Loucy (cell line): Measurements from ENCODE around the gene CERS6.

Source experiments
- H2AFZ ChIP-seq: fragments of 200-600 bp; sonication (generic); 2 replicates; pipeline ENCODE4 v1.6.0; 2016; ENCODE audit warnings: antibody characterized with exemption, mild to moderate bottlenecking, low read length, moderate library complexity
- H3F3A ChIP-seq: fragments of 200-600 bp; 2 replicates; pipeline ENCODE4 v1.6.0; 2016; ENCODE audit warnings: antibody characterized with exemption, low read depth, mild to moderate bottlenecking
- H3K27me3 ChIP-seq: fragments of 200-600 bp; sonication (generic); 2 replicates; pipeline ENCODE4 v1.6.1; 2014; ENCODE audit warnings: low read length, mild to moderate bottlenecking; ENCODE audit not compliant: insufficient read depth, poor library complexity, severe bottlenecking
- H3K36me3 ChIP-seq: fragments of 200-600 bp; sonication (generic); 2 replicates; pipeline ENCODE4 v1.6.1; 2016; ENCODE audit warnings: low read length; ENCODE audit not compliant: insufficient read depth
- H3K4me1 ChIP-seq: fragments of 200-600 bp; sonication (generic); 2 replicates; pipeline ENCODE4 v1.5.1; 2014; ENCODE audit warnings: low read length, mild to moderate bottlenecking; ENCODE audit not compliant: insufficient read depth, poor library complexity, severe bottlenecking
- H3K4me2 ChIP-seq: fragments of 200-600 bp; sonication (generic); 2 replicates; pipeline ENCODE4 v1.6.0; 2014; ENCODE audit warnings: antibody characterized with exemption, low read length, low read depth, mild to moderate bottlenecking; ENCODE audit not compliant: poor library complexity, severe bottlenecking
- H3K4me3 ChIP-seq: fragments of 200-600 bp; sonication (generic); 2 replicates; pipeline ENCODE4 v1.5.1; 2014; ENCODE audit warnings: low read length, mild to moderate bottlenecking, mixed read lengths; ENCODE audit not compliant: poor library complexity, severe bottlenecking
- H3K79me2 ChIP-seq: fragments of 200-600 bp; sonication (generic); 2 replicates; pipeline ENCODE4 v1.6.1; 2014; ENCODE audit warnings: low read length; ENCODE audit not compliant: insufficient read depth
- H3K9ac ChIP-seq: fragments of 200-600 bp; sonication (generic); 2 replicates; pipeline ENCODE4 v1.6.0; 2014; ENCODE audit warnings: mild to moderate bottlenecking, low read depth, low read length, moderate library complexity; ENCODE audit not compliant: poor library complexity, severe bottlenecking
- H3K9me2 ChIP-seq: fragments of 200-600 bp; sonication (generic); replicated peaks from 2 replicates; pipeline ENCODE4 v1.6.1; 2016; ENCODE audit warnings: low read depth, low read length, mixed read lengths
- H3K9me3 ChIP-seq: fragments of 200-600 bp; sonication (generic); 2 replicates; pipeline ENCODE4 v1.6.1; 2014; ENCODE audit warnings: mild to moderate bottlenecking, antibody characterized with exemption, low read length, low read depth; ENCODE audit not compliant: insufficient read depth
- H4K20me1 ChIP-seq: fragments of 200-600 bp; sonication (generic); 2 replicates; pipeline ENCODE4 v1.6.0; 2014; ENCODE audit warnings: antibody characterized with exemption, low read length, mild to moderate bottlenecking; ENCODE audit not compliant: insufficient read depth, poor library complexity, severe bottlenecking
- EZH2phosphoT487 ChIP-seq: fragments of 200-600 bp; IDR thresholded peaks from 2 replicates; pipeline ENCODE4 v1.6.1; 2018; ENCODE audit warnings: antibody characterized with exemption, mild to moderate bottlenecking, moderate library complexity, borderline replicate concordance
- TF ChIP-seq, protein P1 (sequence below): fragments of 200-600 bp; sonication (generic); conservative IDR thresholded peaks from 2 replicates; pipeline ENCODE4 v1.5.1; 2014; ENCODE audit warnings: mild to moderate bottlenecking, antibody characterized with exemption, low read length

CERS6 gene

DNA sequence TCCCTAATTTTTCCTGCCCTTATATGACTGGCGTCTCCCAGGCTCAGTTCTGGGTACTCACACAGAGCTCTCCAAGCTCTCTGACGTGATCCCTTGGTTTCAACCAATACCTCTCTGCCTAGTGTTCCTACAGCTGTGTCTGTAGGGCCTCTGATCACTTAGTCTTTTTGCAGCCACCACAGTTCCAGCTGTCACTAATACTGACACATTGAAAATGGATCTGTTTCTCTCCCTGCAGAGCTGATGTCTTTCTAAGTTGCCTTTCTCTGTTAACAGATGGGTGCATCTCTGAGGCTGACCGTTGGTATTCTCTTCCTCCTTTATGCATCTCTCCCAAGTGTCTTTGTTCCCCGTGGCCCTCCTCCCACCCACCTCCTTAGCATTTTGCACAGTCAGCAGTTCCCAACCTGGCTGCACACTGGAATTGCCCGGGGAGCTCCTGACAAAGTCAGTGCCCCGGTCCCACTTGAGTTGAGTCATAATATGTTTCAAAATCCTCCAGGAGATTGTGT lies 62.5 kb downstream of the CERS6 start:
- Histone ChIP-seq H3K9me2 (no peaks in the 10 kb centered on the region), H2AFZ (no peak overlapping the region), H3K9ac (no peak overlapping the region), H4K20me1 (peaks cover 19% of the 10 kb centered on the region), H3K4me2 (no peak overlapping the region), H3F3A (no peaks in the 10 kb centered on the region), H3K4me3 (no peak overlapping the region), H3K4me1 (peaks cover 2% of the 10 kb centered on the region), H3K36me3 (no peaks in the 10 kb centered on the region), H3K79me2 (peaks cover 45% of the 10 kb centered on the region), H3K27me3 (no peaks in the 10 kb centered on the region), H3K9me3 (no peaks in the 10 kb centered on the region)
- no peak for TF ChIP-seq EZH2phosphoT487
- TF ChIP-seq, protein P1, sequence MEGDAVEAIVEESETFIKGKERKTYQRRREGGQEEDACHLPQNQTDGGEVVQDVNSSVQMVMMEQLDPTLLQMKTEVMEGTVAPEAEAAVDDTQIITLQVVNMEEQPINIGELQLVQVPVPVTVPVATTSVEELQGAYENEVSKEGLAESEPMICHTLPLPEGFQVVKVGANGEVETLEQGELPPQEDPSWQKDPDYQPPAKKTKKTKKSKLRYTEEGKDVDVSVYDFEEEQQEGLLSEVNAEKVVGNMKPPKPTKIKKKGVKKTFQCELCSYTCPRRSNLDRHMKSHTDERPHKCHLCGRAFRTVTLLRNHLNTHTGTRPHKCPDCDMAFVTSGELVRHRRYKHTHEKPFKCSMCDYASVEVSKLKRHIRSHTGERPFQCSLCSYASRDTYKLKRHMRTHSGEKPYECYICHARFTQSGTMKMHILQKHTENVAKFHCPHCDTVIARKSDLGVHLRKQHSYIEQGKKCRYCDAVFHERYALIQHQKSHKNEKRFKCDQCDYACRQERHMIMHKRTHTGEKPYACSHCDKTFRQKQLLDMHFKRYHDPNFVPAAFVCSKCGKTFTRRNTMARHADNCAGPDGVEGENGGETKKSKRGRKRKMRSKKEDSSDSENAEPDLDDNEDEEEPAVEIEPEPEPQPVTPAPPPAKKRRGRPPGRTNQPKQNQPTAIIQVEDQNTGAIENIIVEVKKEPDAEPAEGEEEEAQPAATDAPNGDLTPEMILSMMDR, result no peak

DNA sequence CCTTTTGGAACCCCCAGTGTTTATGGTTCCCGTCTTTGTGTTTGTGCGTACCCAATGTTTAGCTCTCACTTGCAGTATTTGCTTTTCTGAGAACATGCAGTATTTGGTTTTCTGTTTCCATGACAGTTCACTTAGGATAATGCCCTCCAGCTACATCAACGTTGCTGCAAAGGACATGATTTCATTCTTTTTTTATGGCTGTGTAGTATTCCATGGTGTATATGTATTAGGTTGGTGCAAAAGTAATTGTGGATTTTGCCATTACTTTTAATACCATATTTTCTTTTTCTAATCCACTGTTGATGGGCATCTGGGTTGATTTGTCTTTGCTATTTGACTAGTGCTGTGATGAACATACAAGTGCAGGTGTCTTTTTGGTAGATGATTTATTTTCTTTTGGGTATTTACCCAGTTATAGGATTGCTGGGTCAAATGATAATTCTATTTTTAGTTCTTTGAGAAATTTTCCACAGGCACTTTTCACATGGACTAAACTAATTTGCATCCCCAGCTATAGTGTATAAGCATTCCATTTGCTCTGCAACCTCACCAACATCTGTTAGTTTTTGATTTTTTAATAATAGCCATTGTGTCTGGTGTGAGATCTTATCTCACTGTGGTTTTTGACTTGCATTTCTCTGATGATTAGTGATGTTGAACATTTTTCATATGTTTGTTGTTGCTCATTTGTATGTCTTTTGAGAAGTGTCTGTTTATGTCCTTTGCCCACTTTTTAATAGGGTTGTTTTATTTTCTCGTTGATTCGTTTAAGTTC lies 63.6 kb downstream of the CERS6 start:
- TF ChIP-seq, protein P1, result no peak
- TF ChIP-seq EZH2phosphoT487, result no peak
- no peaks in the 10 kb centered on the region for H3K9me3 ChIP-seq
- no peaks in the 10 kb centered on the region for H3K9me2 ChIP-seq
- no peaks in the 10 kb centered on the region for H3F3A ChIP-seq
- H3K4me3 ChIP-seq, result no peak overlapping the region
- H4K20me1 ChIP-seq, result peaks cover 23% of the 10 kb centered on the region
- H3K4me1 ChIP-seq, result peaks cover 8% of the 10 kb centered on the region
- H3K4me2 ChIP-seq, result no peak overlapping the region
- no peak overlapping the region for H2AFZ ChIP-seq
- H3K27me3 ChIP-seq, result no peaks in the 10 kb centered on the region
- H3K36me3 ChIP-seq, result no peaks in the 10 kb centered on the region
- peaks cover 53% of the 10 kb centered on the region for H3K79me2 ChIP-seq
- no peak overlapping the region for H3K9ac ChIP-seq

DNA sequence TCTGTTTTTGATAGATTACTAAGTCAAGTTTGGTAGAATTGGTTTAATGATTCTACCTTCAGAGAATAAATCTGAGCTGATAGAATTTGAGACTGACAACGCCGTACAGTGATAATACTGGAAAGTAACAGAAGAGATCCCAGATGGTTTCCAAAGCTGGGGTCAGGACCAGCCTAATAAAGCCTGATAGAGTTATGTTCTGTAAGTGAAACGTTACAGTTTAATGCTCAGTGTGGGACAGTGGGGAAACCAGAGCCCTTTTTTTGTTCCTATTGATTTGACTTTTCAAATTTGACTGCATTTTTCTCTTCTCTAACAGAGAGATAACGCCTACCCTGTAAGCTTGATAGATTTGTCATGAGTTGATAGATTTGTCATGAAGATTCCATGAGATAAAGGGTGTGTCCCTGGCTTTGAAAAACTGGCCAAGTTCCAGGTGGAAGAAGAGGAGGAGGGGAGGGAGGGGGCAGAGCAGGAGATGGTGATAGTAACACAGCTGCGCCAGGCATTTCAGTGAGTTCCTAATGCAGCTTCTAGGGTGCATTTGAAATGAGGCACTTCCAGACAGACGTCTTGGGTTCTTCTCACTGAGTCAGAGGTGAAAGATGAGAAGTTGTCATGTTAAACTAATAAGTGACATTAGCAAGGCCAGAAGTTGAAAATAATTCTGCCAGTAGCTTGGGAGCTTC lies 65.1 kb downstream of the CERS6 start:
- H3K9ac ChIP-seq, result no peak overlapping the region
- H3K79me2 ChIP-seq, result peaks cover 65% of the 10 kb centered on the region
- no peak for TF ChIP-seq EZH2phosphoT487
- TF ChIP-seq, protein P1, result no peak
- H2AFZ ChIP-seq, result no peak overlapping the region
- H3K4me1 ChIP-seq, result peaks cover 8% of the 10 kb centered on the region
- H3K9me2 ChIP-seq, result no peaks in the 10 kb centered on the region
- no peaks in the 10 kb centered on the region for H3K9me3 ChIP-seq
- no peak overlapping the region for H3K4me3 ChIP-seq
- peaks cover 23% of the 10 kb centered on the region for H4K20me1 ChIP-seq
- H3F3A ChIP-seq, result no peaks in the 10 kb centered on the region
- H3K27me3 ChIP-seq, result no peaks in the 10 kb centered on the region
- H3K36me3 ChIP-seq, result no peaks in the 10 kb centered on the region
- no peak overlapping the region for H3K4me2 ChIP-seq
